Pancreas (tissue), 10 donors: Measurements from ENCODE around the gene SBF2. TPM values are rescaled to one million over a fixed set of nuclear protein-coding genes. Genes with fewer than 3 reads are reported as not detected.
"Not testable (repeated sequence)": the region's sequence is repeated elsewhere in the genome, so short reads cannot be mapped to it uniquely, and the experiment has no call there.

Experiments
- ATAC-seq, 4 donors: fragments of 200-7000 bp; cut with Tn5 transposase; one replicate each; pipeline versions ENCODE4 v1.8.0 to v1.9.1; 2020; ENCODE audit warnings: mild to moderate bottlenecking in 4 of 4, moderate library complexity in 4 of 4
- DNase-seq, 6 donors: peaks; one replicate each; pipeline ENCODE4 v3.0.0-alpha.2; 2020
- FAIRE-seq: peaks from 2 replicates; lab custom pipeline; 2012; peaks lifted over from hg19 to GRCh38; lab: Jason Lieb, UNC
- H3K27ac ChIP-seq, 4 donors: fragments of 200-600 bp; sonication (generic); 1 replicate in 3 of 4; 2 replicates in 1 of 4; pipeline versions ENCODE4 v1.5.0 to v1.8.0; 2020
- H3K27me3 ChIP-seq, 4 donors: fragments of 200-600 bp; one replicate each; pipeline ENCODE4 v1.8.0; 2021
- H3K36me3 ChIP-seq, 3 donors: fragments of 200-600 bp; sonication (generic) in 1 of 3; one replicate each; pipeline versions ENCODE4 v1.5.0 to v1.8.0; 2020 to 2021
- H3K4me1 ChIP-seq, 3 donors: fragments of 200-600 bp; one replicate each; pipeline ENCODE4 v1.8.0; 2021
- H3K4me3 ChIP-seq, 4 donors: fragments of 200-600 bp; sonication (generic) in 2 of 4; one replicate each; pipeline versions ENCODE4 v1.5.0 to v1.8.0; 2020 to 2021
- H3K9me3 ChIP-seq, 4 donors: fragments of 200-600 bp; one replicate each; pipeline ENCODE4 v1.8.0; 2021
- WGBS, 2 donors: extraction: QIAGEN DNeasy Blood & Tissue Kit; methylation state at CpG; one replicate each; pipeline ENCODE4 v1.1.7; 2013; 5-methylcytosine and 5-hydroxymethylcytosine counted together
- intact Hi-C, 3 donors: fragments of 100-400 bp; cut with DNase I; formaldehyde crosslinking; loops; one replicate each; pipeline versions ENCODE4 v1.11.1 to v1.14.2; 2022
- polyA plus RNA-seq, 2 donors: library from polyadenylated mRNA; stranded (reverse); fragments of 200-250 nt; gene quantifications; one replicate each; pipeline ENCODE4 v1.2.3, GENCODE V29; 2013
- total RNA-seq, 6 donors: library from RNA; stranded (reverse); fragmentation: NEBNext Ultra II Directional in 4 of 6; extraction: Animal tissue kit (Norgen Biotek cat#: 25700) in 4 of 6; gene quantifications; one replicate each; pipeline versions ENCODE4 v1.2.1 to v1.2.4, GENCODE V29; 2021 to 2023
- TF ChIP-seq, protein P1 (sequence below), 4 donors: fragments of 200-600 bp; sonication (generic) in 3 of 4; IDR thresholded peaks; one replicate each; pipeline versions ENCODE4 v1.5.0 to v1.8.0; 2021; ENCODE audit warnings: antibody characterized with exemption in 4 of 4
- donor health status: healthy with polysubstance abuse.
- donor health status: DM: no; HTN: no; CAD: no; lungs with moderate emphysema.
- donor health status: DM: no; HTN: no; CAD: no.
- donor health status: control.
- donor health status: control.
- donor health status: Bipolar disorder and iron deficiency.
- donor health status: DM: yes; HTN: yes; CAD: no.
- donor health status: DM: no; HTN: no; CAD: no.
- donor health status: DM: no; HTN: no; CAD: no.
- donor health status: DM: yes; HTN: yes; CAD: no.

The SBF2 gene
- total and polyA plus RNA-seq, 8 donors = 4.6 to 21.8 (median 10.3) TPM

DNA sequence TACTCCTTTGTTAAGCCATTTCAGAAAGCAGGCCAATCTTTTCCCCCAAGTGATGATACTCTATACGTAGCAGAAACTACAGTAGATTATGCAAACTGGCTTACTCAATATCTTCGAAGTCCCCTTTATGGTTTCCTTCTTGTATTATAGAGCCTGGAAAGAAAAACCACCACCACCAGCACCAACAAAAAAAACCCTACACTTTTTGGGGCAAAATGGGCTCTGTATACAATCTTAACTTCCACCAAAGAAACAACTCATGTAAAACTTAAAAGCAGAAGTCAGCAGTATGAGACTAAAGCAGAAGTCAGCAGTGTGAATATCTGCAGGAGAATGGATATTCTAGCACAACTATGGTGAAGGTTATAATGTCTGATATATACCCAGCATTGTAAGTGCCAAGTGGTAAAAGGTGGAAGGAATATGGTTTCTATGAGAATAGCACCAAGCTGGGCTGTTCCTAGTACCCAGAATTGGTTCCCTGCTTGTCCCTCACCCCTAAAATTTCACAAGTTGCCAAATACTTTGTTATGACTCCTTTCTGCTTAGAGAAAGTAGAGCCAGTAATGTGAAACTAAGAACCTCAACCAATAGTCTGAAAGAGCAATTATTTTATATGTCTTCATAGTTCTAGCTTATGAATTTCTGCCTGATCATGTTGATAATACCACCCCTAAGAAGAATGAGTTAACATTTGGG is 252.1 kb downstream of the SBF2 start:
- intact Hi-C loops = no loop called here
- TF ChIP-seq, protein P1, sequence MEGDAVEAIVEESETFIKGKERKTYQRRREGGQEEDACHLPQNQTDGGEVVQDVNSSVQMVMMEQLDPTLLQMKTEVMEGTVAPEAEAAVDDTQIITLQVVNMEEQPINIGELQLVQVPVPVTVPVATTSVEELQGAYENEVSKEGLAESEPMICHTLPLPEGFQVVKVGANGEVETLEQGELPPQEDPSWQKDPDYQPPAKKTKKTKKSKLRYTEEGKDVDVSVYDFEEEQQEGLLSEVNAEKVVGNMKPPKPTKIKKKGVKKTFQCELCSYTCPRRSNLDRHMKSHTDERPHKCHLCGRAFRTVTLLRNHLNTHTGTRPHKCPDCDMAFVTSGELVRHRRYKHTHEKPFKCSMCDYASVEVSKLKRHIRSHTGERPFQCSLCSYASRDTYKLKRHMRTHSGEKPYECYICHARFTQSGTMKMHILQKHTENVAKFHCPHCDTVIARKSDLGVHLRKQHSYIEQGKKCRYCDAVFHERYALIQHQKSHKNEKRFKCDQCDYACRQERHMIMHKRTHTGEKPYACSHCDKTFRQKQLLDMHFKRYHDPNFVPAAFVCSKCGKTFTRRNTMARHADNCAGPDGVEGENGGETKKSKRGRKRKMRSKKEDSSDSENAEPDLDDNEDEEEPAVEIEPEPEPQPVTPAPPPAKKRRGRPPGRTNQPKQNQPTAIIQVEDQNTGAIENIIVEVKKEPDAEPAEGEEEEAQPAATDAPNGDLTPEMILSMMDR (IDR thresholded peaks at IDR 0.05) = no peak
- Histone ChIP-seq H3K9me3 (no peaks in the 10 kb centered on the region), H3K4me3 (no peak overlapping the region), H3K36me3 (no peaks in the 10 kb centered on the region), H3K27me3 (no peaks in the 10 kb centered on the region), H3K27ac (no peak overlapping the region), H3K4me1 (peaks cover 0 to 3% (median 0%) of the 10 kb centered on the region in 3 donors)
- FAIRE-seq (no peak), ATAC-seq (peak in 1 of 4 donors; percentile 43), DNase-seq (no peak)
- 92% methylated on average over 1 to 2 of the region's 2 CpGs for WGBS, 2 donors

DNA sequence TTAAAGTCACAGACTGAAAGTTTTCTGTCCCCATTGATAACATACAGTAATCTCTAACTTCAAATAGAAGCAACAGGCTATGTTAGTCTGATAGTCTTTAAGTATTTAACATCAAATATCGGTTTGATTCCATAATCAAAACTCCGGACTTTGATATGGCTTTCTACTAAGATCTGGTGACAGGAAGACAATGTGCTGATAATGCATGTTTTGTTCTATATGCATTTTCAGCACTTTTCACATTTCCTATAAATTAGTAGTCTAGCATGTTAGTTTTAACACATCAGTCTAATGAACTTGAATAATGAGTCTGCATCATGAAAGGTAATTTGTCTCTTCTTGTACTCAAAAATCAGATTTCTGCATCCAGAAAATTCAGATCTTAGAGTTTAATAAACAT is 252.7 kb downstream of the SBF2 start:
- intact Hi-C loops = no loop called here
- FAIRE-seq (no peak), DNase-seq (no peak), ATAC-seq (no peak)
- Histone ChIP-seq H3K36me3 (no peaks in the 10 kb centered on the region), H3K4me3 (no peak overlapping the region), H3K4me1 (peaks cover 0 to 3% (median 0%) of the 10 kb centered on the region in 3 donors), H3K9me3 (no peaks in the 10 kb centered on the region), H3K27me3 (no peaks in the 10 kb centered on the region), H3K27ac (no peak overlapping the region)
- 47 to 86% methylated on average over 2 of the region's 2 CpGs for WGBS, 2 donors
- TF ChIP-seq, protein P1 (IDR thresholded peaks at IDR 0.05) = no peak

DNA sequence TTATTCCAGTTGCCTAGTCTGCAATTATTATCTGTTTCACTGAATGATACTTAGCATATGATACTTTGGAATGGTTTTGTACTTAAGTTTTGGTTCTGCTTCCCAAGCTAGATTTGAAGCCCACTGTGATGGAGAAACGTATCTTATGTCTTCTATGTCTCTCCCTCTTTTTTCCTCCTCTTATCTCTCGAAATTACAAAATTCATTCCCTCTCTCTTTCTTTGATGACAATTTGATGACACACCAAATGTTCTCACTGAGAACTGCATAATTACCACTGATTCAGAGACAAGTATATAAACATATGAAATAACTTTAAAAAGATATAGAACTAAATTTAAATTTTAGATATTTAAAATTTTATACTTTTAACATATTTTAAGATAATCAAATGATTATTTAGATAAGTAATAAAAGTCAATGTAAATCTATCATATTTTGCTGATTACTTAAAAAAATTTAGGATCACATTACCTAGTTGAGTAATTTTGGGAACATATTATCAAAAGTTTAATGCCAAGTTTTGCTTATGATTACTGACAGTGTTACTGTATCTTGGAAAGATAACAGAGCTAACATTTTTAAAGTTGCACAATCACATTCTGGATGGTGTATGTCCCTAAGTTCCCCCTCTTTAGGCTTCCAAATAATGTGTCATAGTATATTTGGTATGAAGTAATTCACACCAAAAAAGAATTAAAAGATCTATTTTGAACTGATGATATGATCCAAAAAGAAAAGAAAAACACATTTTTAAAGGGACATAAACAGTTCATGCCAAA is 255.3 kb downstream of the SBF2 start:
- Histone ChIP-seq H3K27me3 (no peaks in the 10 kb centered on the region), H3K27ac (no peak overlapping the region), H3K9me3 (no peaks in the 10 kb centered on the region), H3K36me3 (no peaks in the 10 kb centered on the region), H3K4me1 (peaks cover 0 to 3% (median 0%) of the 10 kb centered on the region in 3 donors), H3K4me3 (no peak overlapping the region)
- ATAC-seq = no peak
- WGBS, 2 donors = 75 to 82% methylated on average over 2 of the region's 2 CpGs
- intact Hi-C loops = no loop called here
- no peak for DNase-seq
- TF ChIP-seq, protein P1 (IDR thresholded peaks at IDR 0.05) = no peak
- peak; percentile 59 for FAIRE-seq

DNA sequence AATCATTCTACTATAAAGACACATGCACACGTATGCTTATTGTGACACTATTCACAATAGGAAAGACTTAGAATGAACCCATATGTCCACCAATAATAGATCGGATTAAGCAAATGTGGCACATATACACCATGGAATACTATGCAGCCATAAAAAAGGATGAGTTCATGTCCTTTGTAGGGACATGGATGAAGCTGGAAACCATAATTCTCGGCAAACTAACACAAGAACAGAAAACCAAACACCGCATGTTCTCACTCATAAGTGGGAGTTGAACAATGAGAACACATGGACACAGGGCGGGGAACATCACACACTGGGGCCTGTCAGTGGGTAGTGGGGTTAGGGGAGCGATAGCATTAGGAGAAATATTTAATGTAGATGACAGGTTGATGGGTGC is 258.1 kb downstream of the SBF2 start:
- H3K36me3 ChIP-seq, ATAC-seq, H3K27ac ChIP-seq, H3K27me3 ChIP-seq, intact Hi-C loops, H3K4me3 ChIP-seq, DNase-seq, H3K9me3 ChIP-seq, FAIRE-seq, H3K4me1 ChIP-seq: not testable (repeated sequence)
- 95 to 96% methylated on average over 6 of the region's 6 CpGs for WGBS, 2 donors

DNA sequence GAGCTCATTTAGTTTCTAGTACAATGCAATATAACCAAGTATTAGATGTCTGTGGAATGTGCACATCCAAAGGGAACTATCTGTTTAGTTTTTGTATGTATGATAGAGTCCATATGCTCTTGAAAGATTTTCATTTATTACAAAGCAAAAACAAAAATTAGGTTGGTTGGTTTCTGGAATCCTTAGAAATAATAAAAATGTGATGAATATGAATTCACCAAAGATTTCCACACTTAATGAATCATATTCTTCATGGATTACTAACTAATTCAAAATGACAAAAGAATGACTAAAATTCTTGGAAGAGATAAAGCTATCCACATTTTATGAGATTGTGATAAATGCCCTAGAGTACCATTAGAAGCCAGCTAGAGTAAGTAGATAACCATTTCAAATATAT is 261.1 kb downstream of the SBF2 start:
- DNase-seq (no peak), FAIRE-seq (no peak)

More for the DNA sequence above, 261.1 kb downstream of the SBF2 start:
- no peak overlapping the region for H3K27ac ChIP-seq
- ATAC-seq = no peak
- intact Hi-C loops = no loop called here
- no peaks in the 10 kb centered on the region for H3K9me3 ChIP-seq
- no peaks in the 10 kb centered on the region for H3K4me1 ChIP-seq
- no peak overlapping the region for H3K4me3 ChIP-seq
- no peaks in the 10 kb centered on the region for H3K27me3 ChIP-seq
- TF ChIP-seq, protein P1 (IDR thresholded peaks at IDR 0.05) = no peak
- H3K36me3 ChIP-seq = no peaks in the 10 kb centered on the region
